HL-60 (cell line): ENCODE results near the gene GOLIM4.

Experiments used
- CTCF ChIP-seq: IDR thresholded peaks from one replicate; pipeline ENCODE4 v1.5.1; 2011; ENCODE audit warnings: low read length, control low read depth, inconsistent platforms; ENCODE audit not compliant: insufficient read depth
- POLR2AphosphoS5 ChIP-seq: IDR thresholded peaks from 2 replicates; pipeline ENCODE4 v1.6.1; 2012; ENCODE audit warnings: low read depth
- REST ChIP-seq: IDR thresholded peaks from 2 replicates; pipeline ENCODE4 v1.6.1; 2012; ENCODE audit warnings: low read depth; ENCODE audit not compliant: insufficient replicate concordance

- no peak for TF ChIP-seq CTCF
- TF ChIP-seq REST, result no peak
- no peak for TF ChIP-seq POLR2AphosphoS5
These were observed 5.2 kb upstream of the GOLIM4 start for GRCh38 chr3:168100777-168101492.
